ENCODE results near the gene CS.

DNA sequence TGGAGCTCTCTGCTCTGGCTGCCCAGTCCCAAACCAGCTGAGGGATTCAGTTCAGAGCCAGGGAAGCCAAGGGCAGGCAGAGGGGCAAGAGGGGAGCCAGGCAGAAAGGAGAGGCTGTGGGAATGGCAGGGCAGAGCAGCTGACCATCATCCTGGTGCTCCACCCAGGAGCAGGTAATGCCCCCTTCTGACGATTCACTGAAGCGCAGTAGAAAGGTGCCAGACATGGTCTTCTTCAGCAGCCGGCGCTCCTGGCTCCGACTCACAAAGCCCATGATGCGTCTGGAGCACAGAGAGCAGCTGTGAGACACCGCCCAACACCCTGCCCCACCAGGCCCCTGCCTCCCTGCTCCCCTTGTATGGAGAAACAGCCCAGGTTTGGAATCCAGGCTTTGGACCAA, 46.5 kb upstream of the CS start:
- TF ChIP-seq SMC3 (IDR thresholded peaks at IDR 0.05; ENCODE audit: low read depth, low read length), result no peak
- TF ChIP-seq, protein P1, sequence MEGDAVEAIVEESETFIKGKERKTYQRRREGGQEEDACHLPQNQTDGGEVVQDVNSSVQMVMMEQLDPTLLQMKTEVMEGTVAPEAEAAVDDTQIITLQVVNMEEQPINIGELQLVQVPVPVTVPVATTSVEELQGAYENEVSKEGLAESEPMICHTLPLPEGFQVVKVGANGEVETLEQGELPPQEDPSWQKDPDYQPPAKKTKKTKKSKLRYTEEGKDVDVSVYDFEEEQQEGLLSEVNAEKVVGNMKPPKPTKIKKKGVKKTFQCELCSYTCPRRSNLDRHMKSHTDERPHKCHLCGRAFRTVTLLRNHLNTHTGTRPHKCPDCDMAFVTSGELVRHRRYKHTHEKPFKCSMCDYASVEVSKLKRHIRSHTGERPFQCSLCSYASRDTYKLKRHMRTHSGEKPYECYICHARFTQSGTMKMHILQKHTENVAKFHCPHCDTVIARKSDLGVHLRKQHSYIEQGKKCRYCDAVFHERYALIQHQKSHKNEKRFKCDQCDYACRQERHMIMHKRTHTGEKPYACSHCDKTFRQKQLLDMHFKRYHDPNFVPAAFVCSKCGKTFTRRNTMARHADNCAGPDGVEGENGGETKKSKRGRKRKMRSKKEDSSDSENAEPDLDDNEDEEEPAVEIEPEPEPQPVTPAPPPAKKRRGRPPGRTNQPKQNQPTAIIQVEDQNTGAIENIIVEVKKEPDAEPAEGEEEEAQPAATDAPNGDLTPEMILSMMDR (conservative IDR thresholded peaks at IDR 0.05; ENCODE audit: low read depth, low read length), result no peak
- no peak for TF ChIP-seq POLR2A (IDR thresholded peaks at IDR 0.05; ENCODE audit: low read depth, low read length)
- no peak for TF ChIP-seq MXI1 (IDR thresholded peaks at IDR 0.05; ENCODE audit: borderline replicate concordance, low read depth, low read length)
